DOHH2 (cell line): Measurements from ENCODE around the gene CTRB2.

Experiments used
- H3F3A ChIP-seq: fragments of 200-600 bp; sonication (generic), shearing (Covaris generic); 2 replicates; pipeline ENCODE4 v1.6.0; 2016; ENCODE audit warnings: antibody characterized with exemption, mild to moderate bottlenecking; ENCODE audit not compliant: control insufficient read depth, insufficient read depth
- H3K27ac ChIP-seq: fragments of 200-600 bp; sonication (generic); 2 replicates; pipeline ENCODE4 v1.5.1; 2014; ENCODE audit warnings: low read depth, mild to moderate bottlenecking, low read length, moderate library complexity
- H3K27me3 ChIP-seq: fragments of 200-600 bp; sonication (generic); 2 replicates; pipeline ENCODE4 v1.6.1; 2014; ENCODE audit warnings: mild to moderate bottlenecking, low read length, mixed read lengths; ENCODE audit not compliant: control insufficient read depth
- H3K36me3 ChIP-seq: fragments of 200-600 bp; sonication (generic); 2 replicates; pipeline ENCODE4 v1.6.1; 2014; ENCODE audit warnings: mild to moderate bottlenecking, low read length, moderate library complexity, mixed read lengths; ENCODE audit not compliant: control insufficient read depth
- H3K4me1 ChIP-seq: fragments of 200-600 bp; sonication (generic); 2 replicates; pipeline ENCODE4 v1.6.1; 2014; ENCODE audit warnings: mild to moderate bottlenecking, low read length, mixed read lengths; ENCODE audit not compliant: control insufficient read depth
- H3K4me2 ChIP-seq: fragments of 200-600 bp; sonication (generic); 2 replicates; pipeline ENCODE4 v1.6.0; 2014; ENCODE audit warnings: mild to moderate bottlenecking, low read length, moderate library complexity
- H3K4me3 ChIP-seq: fragments of 200-600 bp; sonication (generic); 2 replicates; pipeline ENCODE4 v1.5.1; 2014; ENCODE audit warnings: mild to moderate bottlenecking, low read length, mixed read lengths
- H3K79me2 ChIP-seq: fragments of 200-600 bp; sonication (generic); 2 replicates; pipeline ENCODE4 v1.6.1; 2014; ENCODE audit warnings: mild to moderate bottlenecking, low read length, mixed read lengths; ENCODE audit not compliant: control insufficient read depth
- H3K9me2 ChIP-seq: fragments of 200-600 bp; sonication (generic); replicated peaks from 2 replicates; pipeline ENCODE4 v1.6.1; 2014; ENCODE audit warnings: mild to moderate bottlenecking, low read length, mixed read lengths; ENCODE audit not compliant: control insufficient read depth
- H3K9me3 ChIP-seq: fragments of 200-600 bp; sonication (generic); 2 replicates; pipeline ENCODE4 v1.6.1; 2014; ENCODE audit warnings: antibody characterized with exemption, low read length, mixed read lengths; ENCODE audit not compliant: control insufficient read depth, insufficient read depth
- H4K20me1 ChIP-seq: fragments of 200-600 bp; sonication (generic); 2 replicates; pipeline ENCODE4 v1.6.0; 2014; ENCODE audit warnings: low read depth, mild to moderate bottlenecking, antibody characterized with exemption, low read length, moderate library complexity; ENCODE audit not compliant: control insufficient read depth, insufficient read depth
- CTCF ChIP-seq: fragments of 200-600 bp; sonication (generic); IDR thresholded peaks from one replicate; pipeline ENCODE4 v1.5.1; 2014; ENCODE audit warnings: antibody characterized with exemption, mild to moderate bottlenecking, low read depth, low read length; ENCODE audit not compliant: poor library complexity, severe bottlenecking
- EZH2phosphoT487 ChIP-seq: fragments of 200-600 bp; sonication (generic); IDR thresholded peaks from 2 replicates; pipeline ENCODE4 v1.6.1; 2017; ENCODE audit warnings: borderline replicate concordance, mild to moderate bottlenecking, antibody characterized with exemption, low read length, moderate library complexity, mixed read lengths

The CTRB2 gene

DNA sequence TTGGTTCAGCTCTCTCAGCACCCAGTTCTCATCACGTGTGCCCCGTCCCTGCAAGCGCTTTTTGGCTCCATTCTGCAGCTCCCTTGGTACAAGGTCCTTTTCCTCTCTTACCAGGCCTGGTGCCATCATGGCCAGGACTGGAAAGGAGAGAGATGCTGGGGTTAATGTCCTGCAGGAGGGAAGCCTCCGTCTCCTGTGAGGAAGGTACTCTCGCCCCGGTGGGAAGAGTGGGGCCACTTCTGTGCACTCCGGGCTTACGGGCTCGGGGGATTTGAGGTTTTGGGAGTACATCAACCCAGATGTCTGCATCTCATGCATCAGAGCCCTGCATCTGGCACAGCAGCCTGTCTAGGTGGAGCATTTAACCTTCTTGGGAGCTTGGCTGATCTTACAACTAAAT is 10.1 kb downstream of the CTRB2 start:
- no peak for TF ChIP-seq EZH2phosphoT487
- TF ChIP-seq CTCF: no peak
- no peaks in the 10 kb centered on the region for H4K20me1 ChIP-seq
- H3K79me2 ChIP-seq: no peaks in the 10 kb centered on the region
- no peak overlapping the region for H3K4me3 ChIP-seq
- H3K27ac ChIP-seq: no peak overlapping the region
- H3K4me1 ChIP-seq: peaks cover 9% of the 10 kb centered on the region
- no peak overlapping the region for H3K4me2 ChIP-seq
- H3K9me3 ChIP-seq: no peaks in the 10 kb centered on the region
- no peaks in the 10 kb centered on the region for H3K9me2 ChIP-seq
- no peaks in the 10 kb centered on the region for H3K36me3 ChIP-seq
- H3K27me3 ChIP-seq: peaks cover 19% of the 10 kb centered on the region
- H3F3A ChIP-seq: no peaks in the 10 kb centered on the region

DNA sequence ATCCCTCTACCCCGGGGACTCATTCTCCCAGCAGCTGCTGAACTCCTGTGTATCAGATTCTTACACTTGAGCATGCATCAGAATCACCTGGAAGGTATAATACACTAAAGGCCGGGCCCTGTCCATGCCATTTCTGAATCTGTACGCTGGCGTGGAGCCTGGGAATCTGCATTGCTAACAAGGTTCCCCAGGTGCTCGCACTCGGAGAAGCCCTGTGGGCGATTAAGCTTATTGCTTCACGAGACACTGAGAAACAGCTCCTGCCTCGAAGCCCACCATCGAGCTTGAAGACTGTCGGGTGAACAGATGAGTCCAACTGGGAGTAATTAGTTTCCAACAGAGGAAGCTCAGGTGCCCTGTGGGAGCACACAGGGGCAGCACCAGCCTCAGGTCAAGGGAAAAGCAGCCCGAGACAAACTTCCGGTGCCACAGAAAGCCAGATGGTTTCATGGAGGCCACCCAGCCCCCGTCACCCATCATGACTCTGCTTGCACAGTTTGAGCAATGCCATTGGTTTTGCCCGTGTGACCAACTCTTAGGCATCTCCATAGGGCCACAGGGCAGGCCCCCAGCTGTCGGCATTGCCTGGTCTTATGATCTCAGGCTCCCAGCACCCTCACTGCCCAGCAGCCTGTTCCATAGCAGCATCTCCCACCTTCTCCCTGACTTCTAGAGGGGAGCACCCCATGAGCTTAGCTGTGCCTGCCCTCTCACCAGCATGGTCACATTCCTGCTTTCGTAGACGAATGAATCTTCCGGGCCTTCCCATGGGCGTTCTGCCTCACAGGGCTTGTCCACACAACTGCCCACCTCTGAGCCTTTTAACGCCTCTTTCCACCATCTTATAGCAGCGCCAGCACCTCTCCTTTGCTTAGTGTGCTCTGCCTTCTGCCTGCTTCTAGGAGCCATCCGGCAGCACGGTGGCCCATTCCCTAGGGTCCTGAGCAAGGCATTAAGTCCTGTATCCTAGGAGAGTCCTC is 10.9 kb downstream of the CTRB2 start:
- Histone ChIP-seq H4K20me1 (no peaks in the 10 kb centered on the region), H3K9me2 (no peaks in the 10 kb centered on the region), H3K4me3 (no peak overlapping the region), H3K9me3 (no peaks in the 10 kb centered on the region), H3K27ac (no peak overlapping the region), H3K4me1 (peaks cover 4% of the 10 kb centered on the region), H3K27me3 (peaks cover 19% of the 10 kb centered on the region), H3F3A (no peaks in the 10 kb centered on the region), H3K4me2 (no peak overlapping the region), H3K79me2 (no peaks in the 10 kb centered on the region), H3K36me3 (no peaks in the 10 kb centered on the region)
- TF ChIP-seq EZH2phosphoT487 (no peak), CTCF (no peak)

DNA sequence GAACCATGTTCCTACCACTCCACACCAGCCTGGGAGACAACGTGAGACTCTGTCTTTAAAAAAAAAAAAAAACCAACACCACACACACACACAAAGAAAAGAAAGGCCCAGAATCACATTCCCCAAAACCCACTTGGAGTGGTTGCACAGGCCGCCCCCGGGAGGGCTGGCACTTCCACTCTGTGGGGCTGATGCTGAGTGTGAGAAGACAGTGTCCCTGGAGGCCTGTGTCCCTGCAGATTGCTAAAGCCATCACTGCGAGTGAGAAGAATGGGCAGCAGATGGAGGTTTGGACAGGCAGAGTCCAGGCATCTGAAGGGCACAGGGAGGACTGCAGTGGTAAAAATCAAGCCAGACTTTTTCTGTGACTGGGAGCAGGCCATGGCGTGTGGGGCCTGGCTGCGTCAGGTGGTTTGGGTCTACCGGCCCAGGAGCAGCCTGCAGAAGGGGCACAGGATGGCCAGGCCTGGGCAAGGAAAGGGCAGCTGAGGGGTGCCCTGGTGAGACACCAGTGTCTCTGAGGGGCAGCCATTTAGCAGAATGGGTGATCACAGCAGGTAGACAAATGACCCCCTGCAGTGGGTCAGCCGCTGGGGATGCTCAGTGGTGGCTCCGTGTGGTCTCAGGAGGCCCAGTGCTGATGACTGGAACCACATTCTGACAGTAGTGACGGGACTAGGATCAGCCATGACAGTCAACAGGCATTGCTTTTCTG is 13.1 kb downstream of the CTRB2 start:
- Histone ChIP-seq H3K27me3 (peaks cover 20% of the 10 kb centered on the region), H3K79me2 (no peaks in the 10 kb centered on the region), H3F3A (no peaks in the 10 kb centered on the region), H3K36me3 (no peaks in the 10 kb centered on the region), H4K20me1 (no peaks in the 10 kb centered on the region), H3K4me1 (no peaks in the 10 kb centered on the region), H3K4me2 (no peak overlapping the region), H3K27ac (no peak overlapping the region), H3K9me3 (no peaks in the 10 kb centered on the region), H3K4me3 (no peak overlapping the region), H3K9me2 (no peaks in the 10 kb centered on the region)
- no peak for TF ChIP-seq CTCF
- no peak for TF ChIP-seq EZH2phosphoT487
